Suppressor macrophage treated with lipopolysaccharide for 4 hours (primary cell): Measurements from ENCODE around the gene SEM1.
"Not testable (repeated sequence)": the region's sequence is repeated elsewhere in the genome, so short reads cannot be mapped to it uniquely, and the experiment has no call there.

Experiments
- DNase-seq: peaks from one replicate; pipeline ENCODE4 v3.0.0-alpha.2; 2020

The SEM1 gene

GRCh38 chr7:96709381-96710228 is at the start of gene SEM1:
TSS of gene SEM1 (minus strand) at chr7:96709846. CDS start at chr7:96709763, 83 bp downstream.
- peak; percentile 88 for DNase-seq

- not testable (repeated sequence) for DNase-seq
These were observed 48.2 kb upstream of the SEM1 start for GRCh38 chr7:96757880-96758279.

GRCh38 chr7:96747418-96747940 is 37.8 kb upstream of the SEM1 start:
- DNase-seq = no peak

GRCh38 chr7:96740130-96740529 is 30.5 kb upstream of the SEM1 start:
- DNase-seq = no peak

- DNase-seq = no peak
These were observed 30.0 kb upstream of the SEM1 start for GRCh38 chr7:96739609-96740008.

- no peak for DNase-seq
These were observed 29.5 kb upstream of the SEM1 start for GRCh38 chr7:96739167-96739566.

GRCh38 chr7:96738705-96739104 is 29.1 kb upstream of the SEM1 start:
- DNase-seq = no peak

DNA sequence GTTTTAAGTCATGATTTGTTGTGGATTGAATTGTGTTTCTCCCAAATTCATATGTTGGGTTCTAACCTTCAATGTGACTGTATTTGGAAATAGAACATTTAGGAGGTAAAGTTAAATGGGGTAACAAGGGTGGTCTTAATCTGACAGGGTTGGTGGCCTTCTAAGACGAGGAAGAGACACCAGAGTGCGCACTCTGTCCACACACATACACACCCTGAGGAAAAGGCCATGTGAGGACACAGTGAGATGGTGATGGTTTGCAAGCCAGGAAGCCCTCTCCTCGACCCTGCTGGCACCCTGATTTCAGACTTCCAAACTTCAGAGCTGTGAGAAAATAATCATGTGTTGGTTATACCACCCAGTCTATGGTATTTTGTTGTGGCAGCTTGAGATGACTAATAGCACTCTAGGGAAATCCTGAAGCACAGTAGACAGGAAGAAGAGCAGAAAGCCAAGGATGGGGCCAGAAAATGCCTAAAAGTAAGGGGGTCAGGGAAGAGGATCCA is 28.0 kb upstream of the SEM1 start:
- no peak for DNase-seq

DNA sequence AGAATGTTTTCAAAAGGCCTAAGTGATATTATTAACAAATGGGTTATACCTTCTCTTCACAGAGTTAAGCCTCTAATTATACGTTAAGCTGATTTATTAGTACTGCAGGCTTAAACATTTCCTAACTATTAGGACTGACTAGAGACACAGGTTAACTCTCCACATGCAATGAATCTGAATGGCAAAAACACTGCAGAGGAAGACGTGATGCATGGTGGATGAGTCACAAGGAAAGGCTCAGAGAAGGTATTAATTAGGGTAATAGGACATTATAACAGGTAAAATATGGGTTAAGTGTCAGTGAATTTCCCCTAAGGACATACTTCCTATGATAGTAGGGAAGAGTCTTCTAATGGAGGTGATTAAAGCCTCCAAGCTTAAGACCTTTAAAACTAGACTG is 24.7 kb upstream of the SEM1 start:
- no peak for DNase-seq

- no peak for DNase-seq
These were observed 20.2 kb upstream of the SEM1 start for GRCh38 chr7:96729820-96730219.

DNA sequence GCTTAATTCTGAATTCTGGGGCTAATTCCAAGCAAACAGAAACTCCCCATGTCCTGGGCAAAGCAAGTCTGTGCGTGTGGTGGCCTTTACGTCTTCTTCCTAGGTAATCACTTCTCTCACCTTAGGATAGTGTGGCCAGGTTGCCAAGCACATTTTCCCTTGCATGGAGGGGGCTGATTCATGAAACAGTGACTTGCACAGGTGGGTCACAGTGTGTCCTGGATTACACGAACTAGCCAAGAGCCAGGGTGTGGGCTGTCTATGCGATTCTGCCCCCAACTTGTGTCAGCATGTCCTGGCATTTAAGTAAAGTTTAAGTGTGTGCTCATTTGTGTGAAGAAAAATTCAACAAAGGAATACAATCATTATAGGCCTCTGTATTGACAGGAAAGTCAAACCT is 18.5 kb upstream of the SEM1 start:
- no peak for DNase-seq

DNA sequence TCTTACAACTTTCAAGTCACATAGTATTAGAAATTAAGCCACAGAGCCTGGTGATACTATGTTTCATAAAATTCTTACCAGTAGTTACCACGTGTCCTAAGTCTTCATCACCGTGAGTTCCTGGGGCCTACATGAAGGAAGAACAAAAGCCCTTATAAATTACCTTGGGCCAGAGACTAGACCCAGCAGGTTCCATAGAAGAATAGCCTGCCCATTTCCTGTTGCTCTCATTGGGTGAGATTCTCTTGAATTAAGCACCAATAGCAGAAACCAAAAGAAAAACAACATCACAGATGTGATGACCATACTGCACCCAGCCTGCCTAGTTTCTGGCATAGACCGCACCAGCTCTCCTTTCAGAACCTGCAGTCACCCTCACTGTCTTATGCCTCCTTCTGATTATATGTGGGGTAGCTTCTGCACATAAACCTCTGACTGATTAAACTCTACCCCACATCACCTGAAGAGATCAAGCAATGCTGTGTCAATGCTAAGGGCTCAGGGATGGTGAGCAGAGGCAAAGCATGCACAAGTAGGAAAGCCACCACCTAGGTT is 18.0 kb upstream of the SEM1 start:
- no peak for DNase-seq

GRCh38 chr7:96723622-96724021 is 14.0 kb upstream of the SEM1 start:
- no peak for DNase-seq

DNA sequence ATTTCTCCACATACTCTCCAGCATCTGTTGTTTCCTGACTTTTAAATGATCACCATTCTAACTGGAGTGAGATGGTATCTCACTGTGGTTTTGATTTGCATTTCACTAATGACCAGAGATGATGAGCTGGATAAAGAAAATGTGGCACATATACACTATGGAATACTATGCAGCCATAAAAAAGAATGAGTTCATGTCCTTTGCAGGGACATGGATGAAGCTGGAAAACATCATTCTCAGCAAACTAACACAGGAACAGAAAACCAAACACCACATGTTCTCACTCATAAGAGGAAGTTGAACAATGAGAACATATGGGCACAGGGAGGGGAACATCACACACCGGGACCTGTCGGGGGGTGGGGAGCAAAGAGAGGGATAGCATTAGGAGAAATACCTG is 13.3 kb upstream of the SEM1 start:
- DNase-seq = not testable (repeated sequence)

DNA sequence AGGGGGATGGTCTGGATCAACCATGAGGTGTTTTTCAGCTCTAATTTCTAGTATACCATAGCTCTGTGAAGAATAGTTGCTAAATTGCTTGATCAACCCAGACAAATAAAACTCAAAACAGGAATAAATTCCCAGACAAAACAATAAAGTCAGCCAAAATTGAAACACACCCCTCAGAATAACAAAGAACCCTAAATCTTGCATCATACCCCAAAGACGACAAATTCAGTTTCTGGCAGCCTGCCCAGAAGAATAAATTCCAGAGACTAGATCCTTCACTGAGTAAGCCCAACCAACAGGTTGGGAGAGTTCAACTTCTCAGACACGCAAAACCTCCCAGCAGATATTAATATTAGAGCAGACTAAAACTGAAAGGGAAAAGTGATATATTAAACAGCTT is 11.2 kb upstream of the SEM1 start:
- no peak for DNase-seq

DNA sequence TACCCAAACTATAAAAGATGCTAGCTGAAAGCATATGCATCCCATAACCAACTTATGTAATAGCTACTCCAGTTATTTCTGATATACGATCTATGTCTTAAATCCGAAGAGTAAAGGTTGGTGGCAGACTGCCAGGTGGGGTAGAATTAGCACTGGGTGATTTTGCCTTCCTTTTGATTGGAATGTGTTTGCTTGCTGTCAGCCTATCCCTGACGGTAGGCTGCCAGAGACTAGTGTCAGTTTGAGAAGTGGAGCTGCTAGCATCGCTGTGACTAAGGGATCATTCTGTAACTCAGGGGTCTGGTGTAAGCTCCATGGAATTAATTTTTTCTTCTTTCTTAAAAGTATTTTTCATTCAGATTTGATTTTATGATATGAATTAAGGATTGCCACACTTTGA is 9.5 kb upstream of the SEM1 start:
- no peak for DNase-seq

- DNase-seq = no peak
These were observed 8.7 kb upstream of the SEM1 start for GRCh38 chr7:96718107-96719003.

GRCh38 chr7:96713037-96713436 is 3.4 kb upstream of the SEM1 start:
- no peak for DNase-seq

GRCh38 chr7:96710544-96710943 is 898 bp upstream of the SEM1 start:
- no peak for DNase-seq

GRCh38 chr7:96708872-96709271 is 774 bp downstream of the SEM1 start:
- no peak for DNase-seq

DNA sequence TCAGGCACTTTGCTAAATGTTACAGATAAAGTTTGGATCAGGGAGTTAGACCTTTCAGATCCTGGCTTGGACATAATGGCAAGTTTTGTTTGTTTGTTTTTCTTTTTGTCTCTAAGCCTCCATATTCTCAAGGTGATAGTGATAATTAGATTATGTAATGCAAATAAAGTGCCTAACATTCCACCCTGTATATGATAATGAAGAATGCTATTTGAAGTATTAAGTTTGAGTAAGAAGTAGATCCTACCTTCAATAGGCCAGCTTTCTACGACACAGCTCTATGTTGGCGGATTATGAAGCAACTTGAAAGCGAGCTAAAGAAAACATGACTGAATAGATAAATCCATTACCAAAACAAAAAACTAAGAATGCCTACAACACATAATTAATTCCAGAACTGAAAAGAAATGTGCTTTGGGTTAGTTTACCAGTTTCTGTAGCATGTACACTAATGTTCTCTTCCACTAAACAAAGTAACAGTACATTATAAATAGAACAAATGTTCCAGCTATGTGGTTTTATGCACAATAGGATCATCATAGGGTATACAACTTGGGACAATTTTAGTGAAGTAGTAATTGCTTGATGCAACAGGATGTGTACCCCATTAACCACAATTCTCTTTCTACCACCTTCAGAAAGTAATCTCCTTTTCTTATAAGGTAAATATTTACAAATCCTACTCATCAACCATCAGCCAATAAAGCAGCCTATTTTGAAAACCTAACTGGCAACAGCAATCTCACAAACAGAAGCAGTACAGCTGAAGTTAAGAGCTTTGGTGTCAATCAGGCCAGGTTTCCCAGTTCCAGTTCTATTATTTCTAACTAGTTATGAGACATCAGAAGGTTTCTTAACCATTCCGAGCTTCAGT is 1.5 kb downstream of the SEM1 start:
- DNase-seq = no peak

GRCh38 chr7:96701258-96701657 is 8.4 kb downstream of the SEM1 start:
- no peak for DNase-seq
